Measurements from ENCODE around the gene TSKS.

GRCh38 chr19:49710372-49710951 lies 52.6 kb downstream of the TSKS start:
- TF ChIP-seq, protein P1, sequence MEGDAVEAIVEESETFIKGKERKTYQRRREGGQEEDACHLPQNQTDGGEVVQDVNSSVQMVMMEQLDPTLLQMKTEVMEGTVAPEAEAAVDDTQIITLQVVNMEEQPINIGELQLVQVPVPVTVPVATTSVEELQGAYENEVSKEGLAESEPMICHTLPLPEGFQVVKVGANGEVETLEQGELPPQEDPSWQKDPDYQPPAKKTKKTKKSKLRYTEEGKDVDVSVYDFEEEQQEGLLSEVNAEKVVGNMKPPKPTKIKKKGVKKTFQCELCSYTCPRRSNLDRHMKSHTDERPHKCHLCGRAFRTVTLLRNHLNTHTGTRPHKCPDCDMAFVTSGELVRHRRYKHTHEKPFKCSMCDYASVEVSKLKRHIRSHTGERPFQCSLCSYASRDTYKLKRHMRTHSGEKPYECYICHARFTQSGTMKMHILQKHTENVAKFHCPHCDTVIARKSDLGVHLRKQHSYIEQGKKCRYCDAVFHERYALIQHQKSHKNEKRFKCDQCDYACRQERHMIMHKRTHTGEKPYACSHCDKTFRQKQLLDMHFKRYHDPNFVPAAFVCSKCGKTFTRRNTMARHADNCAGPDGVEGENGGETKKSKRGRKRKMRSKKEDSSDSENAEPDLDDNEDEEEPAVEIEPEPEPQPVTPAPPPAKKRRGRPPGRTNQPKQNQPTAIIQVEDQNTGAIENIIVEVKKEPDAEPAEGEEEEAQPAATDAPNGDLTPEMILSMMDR (IDR thresholded peaks at IDR 0.05) = no peak
- no peak for TF ChIP-seq POLR2A (IDR thresholded peaks at IDR 0.05)
